Neuronal stem cell (in vitro differentiated cells): ENCODE data around the gene AOX1.

ENCODE experiments used
- DNase-seq: peaks from one replicate; pipeline ENCODE4 v3.0.0-alpha.2; 2013; ENCODE audit warnings: low spot score
- H2AFZ ChIP-seq: one replicate; pipeline ENCODE4 v1.6.1; 2013; ENCODE audit warnings: mild to moderate bottlenecking, low read length, inconsistent platforms
- H2AK5ac ChIP-seq: 2 replicates; pipeline ENCODE4 v1.6.1; 2013; ENCODE audit warnings: low read depth, mild to moderate bottlenecking, inconsistent platforms, low read length, moderate library complexity, mixed read lengths
- H2BK120ac ChIP-seq: 2 replicates; pipeline ENCODE4 v1.6.1; 2013; ENCODE audit warnings: low read depth, mild to moderate bottlenecking, inconsistent platforms, low read length, moderate library complexity, mixed read lengths
- H2BK12ac ChIP-seq: one replicate; pipeline ENCODE4 v1.6.1; 2013; ENCODE audit warnings: low read length, inconsistent platforms
- H2BK15ac ChIP-seq: 2 replicates; pipeline ENCODE4 v1.6.1; 2013; ENCODE audit warnings: mild to moderate bottlenecking, low read length, inconsistent platforms, mixed read lengths
- H2BK5ac ChIP-seq: one replicate; pipeline ENCODE4 v1.6.1; 2013; ENCODE audit warnings: inconsistent platforms, mild to moderate bottlenecking, low read length, moderate library complexity
- H3K14ac ChIP-seq: one replicate; pipeline ENCODE4 v1.6.1; 2013; ENCODE audit warnings: low read length, inconsistent platforms
- H3K18ac ChIP-seq: 2 replicates; pipeline ENCODE4 v1.6.1; 2013; ENCODE audit warnings: low read length, inconsistent platforms
- H3K23ac ChIP-seq: 2 replicates; pipeline ENCODE4 v1.6.1; 2013; ENCODE audit warnings: low read depth, mild to moderate bottlenecking, mixed read lengths, low read length, inconsistent platforms; ENCODE audit not compliant: poor library complexity
- H3K27ac ChIP-seq: replicated peaks from 3 replicates; pipeline ENCODE4 v1.5.1; 2013; ENCODE audit warnings: low read length, inconsistent platforms
- H3K27me3 ChIP-seq, 3 experiments: 2 replicates each; pipeline ENCODE4 v1.6.1; 2013; ENCODE audit warnings: low read length in 3 of 3, mild to moderate bottlenecking in 2 of 3, inconsistent platforms in 1 of 3, low read depth in 1 of 3, mixed read lengths in 1 of 3, moderate library complexity in 1 of 3; ENCODE audit not compliant: control insufficient read depth in 3 of 3, insufficient read depth in 3 of 3
- H3K36me3 ChIP-seq, 2 donors: replicated peaks in 1 of 2; 2 replicates each; pipeline ENCODE4 v1.6.1; 2013; ENCODE audit warnings: low read length in 2 of 2; ENCODE audit not compliant: control insufficient read depth in 2 of 2, insufficient read depth in 2 of 2
- H3K4ac ChIP-seq: 2 replicates; pipeline ENCODE4 v1.6.1; 2013; ENCODE audit warnings: inconsistent platforms, mild to moderate bottlenecking, low read length, moderate library complexity
- H3K4me1 ChIP-seq, 2 donors: 1 replicate in 1 of 2; 2 replicates in 1 of 2; pipeline ENCODE4 v1.6.1; 2013; ENCODE audit warnings: low read length in 2 of 2, low read depth in 1 of 2; ENCODE audit not compliant: control insufficient read depth in 2 of 2, insufficient read depth in 1 of 2
- H3K4me2 ChIP-seq: one replicate; pipeline ENCODE4 v1.6.1; 2013; ENCODE audit warnings: mild to moderate bottlenecking, low read length, inconsistent platforms; ENCODE audit not compliant: insufficient read depth, poor library complexity, severe bottlenecking
- H3K4me3 ChIP-seq, 2 donors: 2 replicates each; pipeline ENCODE4 v1.5.1; 2013; ENCODE audit warnings: low read length in 2 of 2, mild to moderate bottlenecking in 2 of 2, inconsistent platforms in 1 of 2, moderate library complexity in 1 of 2
- H3K79me1 ChIP-seq: one replicate; pipeline ENCODE4 v1.6.1; 2013; ENCODE audit warnings: low read depth, mild to moderate bottlenecking, inconsistent platforms, low read length, moderate library complexity
- H3K9ac ChIP-seq: one replicate; pipeline ENCODE4 v1.6.1; 2013; ENCODE audit warnings: mild to moderate bottlenecking, low read depth, low read length, inconsistent platforms; ENCODE audit not compliant: poor library complexity
- H3K9me3 ChIP-seq, 2 donors: replicated peaks in 1 of 2; 2 replicates each; pipeline versions ENCODE3 to v1.6.1; 2013; ENCODE audit warnings: low read length in 2 of 2, mild to moderate bottlenecking in 2 of 2, inconsistent platforms in 1 of 2, low read depth in 1 of 2, mixed read lengths in 1 of 2, moderate library complexity in 1 of 2; ENCODE audit not compliant: control insufficient read depth in 2 of 2, insufficient read depth in 1 of 2
- H4K8ac ChIP-seq: one replicate; pipeline ENCODE4 v1.6.1; 2013; ENCODE audit warnings: low read depth, mild to moderate bottlenecking, inconsistent platforms, low read length, moderate library complexity
- H4K91ac ChIP-seq: one replicate; pipeline ENCODE4 v1.6.1; 2013; ENCODE audit warnings: low read length, low read depth, mild to moderate bottlenecking, inconsistent platforms; ENCODE audit not compliant: poor library complexity
- WGBS, 2 donors: extraction: QIAGEN DNeasy Blood & Tissue Kit; methylation state at CpG; one replicate each; pipeline ENCODE4 v1.1.7; 2013; ENCODE audit warnings: missing lambda C conversion rate in 2 of 2, mixed read lengths in 1 of 2; ENCODE audit not compliant: insufficient read length in 2 of 2, insufficient replicate concordance in 1 of 2; ENCODE audit errors: extremely low coverage in 2 of 2; 5-methylcytosine and 5-hydroxymethylcytosine counted together

The AOX1 gene

DNA sequence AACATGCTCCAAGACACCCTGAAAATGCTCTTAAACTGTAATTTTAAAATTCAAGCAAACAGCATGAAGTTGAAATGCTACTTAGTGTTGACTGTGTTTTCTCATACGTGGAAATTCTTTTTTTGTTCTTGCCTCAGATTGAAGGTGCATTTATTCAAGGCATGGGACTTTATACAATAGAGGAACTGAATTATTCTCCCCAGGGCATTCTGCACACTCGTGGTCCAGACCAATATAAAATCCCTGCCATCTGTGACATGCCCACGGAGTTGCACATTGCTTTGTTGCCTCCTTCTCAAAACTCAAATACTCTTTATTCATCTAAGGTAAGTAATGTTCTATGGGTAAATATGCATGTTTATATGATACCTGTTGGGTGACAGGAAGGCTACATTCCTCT lies 82.7 kb downstream of the AOX1 start:
- no peak overlapping the region for H4K91ac ChIP-seq
- no CpG with 5 or more reads among the region's 3 CpGs for WGBS, 2 donors

DNA sequence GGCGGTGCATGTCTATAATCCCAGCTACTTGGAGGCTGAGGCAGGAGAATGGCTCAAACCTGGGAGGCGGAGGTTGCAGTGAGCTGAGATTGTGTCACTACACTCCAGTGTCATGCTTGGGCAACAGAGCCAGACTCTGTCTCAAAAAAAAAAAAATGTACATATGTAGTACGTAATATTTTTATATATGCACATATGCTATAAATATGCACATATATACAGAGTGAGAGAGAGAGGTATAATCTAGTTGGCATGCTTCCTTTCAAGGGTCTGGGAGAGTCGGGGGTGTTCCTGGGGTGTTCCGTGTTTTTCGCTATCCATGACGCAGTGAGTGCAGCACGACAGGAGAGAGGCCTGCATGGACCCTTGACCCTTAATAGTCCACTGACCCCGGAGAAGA lies 83.5 kb downstream of the AOX1 start:
- H3K4ac ChIP-seq, result no peak overlapping the region
- no peaks in the 10 kb centered on the region for H3K36me3 ChIP-seq
- no peak overlapping the region for H2AFZ ChIP-seq
- H2BK15ac ChIP-seq, result no peak overlapping the region
- H3K9ac ChIP-seq, result no peak overlapping the region
- no peak overlapping the region for H3K18ac ChIP-seq
- peaks cover 0 to 9% (median 0%) of the 10 kb centered on the region in 3 experiments for H3K27me3 ChIP-seq
- no peaks in the 10 kb centered on the region for H3K4me1 ChIP-seq
- no peak for DNase-seq
- no peak overlapping the region for H4K91ac ChIP-seq
- no peak overlapping the region for H3K4me2 ChIP-seq
- H3K23ac ChIP-seq, result no peak overlapping the region
- no peaks in the 10 kb centered on the region for H3K9me3 ChIP-seq
- no peaks in the 10 kb centered on the region for H3K79me1 ChIP-seq
- H3K27ac ChIP-seq, result no peak overlapping the region
- H2AK5ac ChIP-seq, result no peak overlapping the region
- no peak overlapping the region for H2BK12ac ChIP-seq
- H2BK5ac ChIP-seq, result no peak overlapping the region
- no peak overlapping the region for H2BK120ac ChIP-seq
- WGBS, 2 donors, result no CpG with 5 or more reads among the region's 9 CpGs
- no peak overlapping the region for H4K8ac ChIP-seq
- no peak overlapping the region for H3K14ac ChIP-seq
- H3K4me3 ChIP-seq, result no peak overlapping the region

More for the DNA sequence above, 82.7 kb downstream of the AOX1 start:
- no peak for DNase-seq
- no peaks in the 10 kb centered on the region for H3K79me1 ChIP-seq
- peaks cover 0 to 5% (median 0%) of the 10 kb centered on the region in 3 experiments for H3K27me3 ChIP-seq
- no peak overlapping the region for H2AFZ ChIP-seq
- H2BK15ac ChIP-seq, result no peak overlapping the region
- no peaks in the 10 kb centered on the region for H3K4me1 ChIP-seq
- H3K23ac ChIP-seq, result no peak overlapping the region
- no peaks in the 10 kb centered on the region for H3K9me3 ChIP-seq
- no peak overlapping the region for H3K9ac ChIP-seq
- no peak overlapping the region for H3K4me2 ChIP-seq
- H3K4me3 ChIP-seq, result no peak overlapping the region
- no peak overlapping the region for H2AK5ac ChIP-seq
- no peak overlapping the region for H2BK5ac ChIP-seq
- no peak overlapping the region for H3K4ac ChIP-seq
- H4K8ac ChIP-seq, result no peak overlapping the region
- H3K36me3 ChIP-seq, result no peaks in the 10 kb centered on the region
- H3K18ac ChIP-seq, result no peak overlapping the region
- no peak overlapping the region for H3K14ac ChIP-seq
- no peak overlapping the region for H2BK120ac ChIP-seq
- H3K27ac ChIP-seq, result no peak overlapping the region
- no peak overlapping the region for H2BK12ac ChIP-seq

DNA sequence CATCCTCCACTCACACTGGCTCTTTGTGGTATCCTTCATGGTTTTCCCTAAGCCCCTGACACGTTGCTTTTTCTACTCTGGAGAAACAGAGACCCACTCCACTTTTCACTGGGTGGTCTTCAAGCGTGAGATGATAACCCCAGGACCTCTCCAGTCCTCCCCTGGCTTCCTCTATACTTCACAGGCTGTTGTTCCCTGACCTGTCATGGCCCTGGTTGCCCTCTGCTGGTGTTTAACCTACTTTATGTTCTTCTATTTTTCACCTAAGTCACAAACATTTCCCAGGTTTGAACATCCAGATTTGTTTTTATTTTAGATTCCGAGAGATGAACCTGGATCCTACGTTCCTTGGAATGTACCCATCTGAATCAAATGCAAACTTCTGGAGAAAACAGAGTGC lies 84.5 kb downstream of the AOX1 start:
- no peak overlapping the region for H3K27ac ChIP-seq
- no CpG with 5 or more reads among the region's 4 CpGs for WGBS, 2 donors
- no peak overlapping the region for H3K14ac ChIP-seq
- no peaks in the 10 kb centered on the region for H3K36me3 ChIP-seq
- H2AFZ ChIP-seq, result no peak overlapping the region
- H3K4ac ChIP-seq, result no peak overlapping the region
- H3K4me1 ChIP-seq, result no peaks in the 10 kb centered on the region
- no peak overlapping the region for H3K18ac ChIP-seq
- H3K4me2 ChIP-seq, result no peak overlapping the region
- H3K27me3 ChIP-seq, result peaks cover 0 to 12% (median 0%) of the 10 kb centered on the region in 3 experiments
- no peak overlapping the region for H2BK15ac ChIP-seq
- no peak overlapping the region for H3K23ac ChIP-seq
- no peak overlapping the region for H3K4me3 ChIP-seq
- no peak overlapping the region for H2BK120ac ChIP-seq
- H2BK5ac ChIP-seq, result no peak overlapping the region
- H3K9me3 ChIP-seq, result no peaks in the 10 kb centered on the region
- H4K8ac ChIP-seq, result no peak overlapping the region
- no peak overlapping the region for H2AK5ac ChIP-seq
- H4K91ac ChIP-seq, result no peak overlapping the region
- no peak for DNase-seq
- H2BK12ac ChIP-seq, result no peak overlapping the region
- H3K9ac ChIP-seq, result no peak overlapping the region
- H3K79me1 ChIP-seq, result no peaks in the 10 kb centered on the region

DNA sequence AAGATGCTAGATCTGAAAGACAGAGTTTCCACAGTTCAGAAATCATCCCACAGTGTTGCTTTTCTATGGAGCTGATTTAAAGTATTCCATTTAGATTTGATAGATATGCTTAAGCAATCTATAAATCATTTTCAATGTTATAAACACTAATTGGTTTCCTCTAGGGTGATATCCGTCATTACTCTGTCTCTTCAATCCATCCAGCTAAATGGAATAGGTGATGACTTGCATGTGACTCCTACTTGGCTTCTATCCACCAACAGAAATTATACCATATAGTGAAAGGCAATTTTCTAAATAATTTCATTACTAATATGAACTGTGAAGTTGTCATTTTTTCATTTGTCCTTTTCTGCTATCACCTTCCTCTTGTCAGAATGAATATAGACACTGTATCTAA lies 84.9 kb downstream of the AOX1 start:
- Histone ChIP-seq H2BK5ac (no peak overlapping the region), H3K14ac (no peak overlapping the region), H2AFZ (no peak overlapping the region), H3K9me3 (no peaks in the 10 kb centered on the region), H3K9ac (no peak overlapping the region), H3K27ac (no peak overlapping the region), H4K8ac (no peak overlapping the region), H3K4ac (no peak overlapping the region), H3K23ac (no peak overlapping the region), H3K18ac (no peak overlapping the region), H4K91ac (no peak overlapping the region), H3K79me1 (no peaks in the 10 kb centered on the region), H2BK120ac (no peak overlapping the region), H2BK12ac (no peak overlapping the region), H3K36me3 (no peaks in the 10 kb centered on the region), H2BK15ac (no peak overlapping the region), H3K27me3 (peaks cover 0 to 12% (median 0%) of the 10 kb centered on the region in 3 experiments), H3K4me3 (no peak overlapping the region), H2AK5ac (no peak overlapping the region), H3K4me2 (no peak overlapping the region), H3K4me1 (no peaks in the 10 kb centered on the region)
- WGBS, 2 donors, result no CpG with 5 or more reads among the region's 1 CpG
- DNase-seq, result no peak
